SHP77 treated with DMSO at 0.1 percent for 48 hours (cell line): ENCODE results near the gene NLN.
"Not testable (repeated sequence)": the region's sequence is repeated elsewhere in the genome, so short reads cannot be mapped to it uniquely, and the experiment has no call there.

Experiments used
- DNase-seq: peaks from one replicate; lab custom pipeline; 2025; lab: John Stamatoyannopoulos, UW

Gene NLN

GRCh38 chr5:65732046-65732445 is 10.0 kb downstream of the NLN start:
- DNase-seq, result not testable (repeated sequence)

GRCh38 chr5:65734196-65734775 is 12.3 kb downstream of the NLN start:
- DNase-seq, result not testable (repeated sequence)

- no peak for DNase-seq
Observed at GRCh38 chr5:65734921-65735320, 12.9 kb downstream of the NLN start.

- no peak for DNase-seq
Observed at GRCh38 chr5:65736011-65736410, 14.0 kb downstream of the NLN start.

GRCh38 chr5:65737842-65738241 is 15.8 kb downstream of the NLN start:
- DNase-seq, result no peak

GRCh38 chr5:65738305-65738704 is 16.3 kb downstream of the NLN start:
- no peak for DNase-seq

- no peak for DNase-seq
Observed at GRCh38 chr5:65739162-65739561, 17.2 kb downstream of the NLN start.

GRCh38 chr5:65742565-65743231 is 20.7 kb downstream of the NLN start:
- no peak for DNase-seq

GRCh38 chr5:65749221-65749844 is 27.3 kb downstream of the NLN start:
- DNase-seq, result no peak

- DNase-seq, result no peak
Observed at GRCh38 chr5:65749956-65750355, 28.0 kb downstream of the NLN start.

GRCh38 chr5:65750938-65751337 is 28.9 kb downstream of the NLN start:
- DNase-seq, result no peak

GRCh38 chr5:65753189-65753588 is 31.2 kb downstream of the NLN start:
- no peak for DNase-seq

- no peak for DNase-seq
Observed at GRCh38 chr5:65758546-65759144, 36.6 kb downstream of the NLN start.

GRCh38 chr5:65760504-65761275 is 38.7 kb downstream of the NLN start:
- peak; percentile 11 for DNase-seq

GRCh38 chr5:65762234-65762633 is 40.2 kb downstream of the NLN start:
- no peak for DNase-seq

- no peak for DNase-seq
Observed at GRCh38 chr5:65765582-65765981, 43.6 kb downstream of the NLN start.

- DNase-seq, result no peak
Observed at GRCh38 chr5:65766175-65766574, 44.2 kb downstream of the NLN start.

- no peak for DNase-seq
Observed at GRCh38 chr5:65766781-65767180, 44.8 kb downstream of the NLN start.

GRCh38 chr5:65767565-65767964 is 45.6 kb downstream of the NLN start:
- DNase-seq, result no peak

GRCh38 chr5:65768723-65769346 is 46.8 kb downstream of the NLN start:
- no peak for DNase-seq

- no peak for DNase-seq
Observed at GRCh38 chr5:65769539-65769938, 47.5 kb downstream of the NLN start.

GRCh38 chr5:65771266-65771665 is 49.3 kb downstream of the NLN start:
- DNase-seq, result no peak
